ENCODE data around the gene PTCHD1.

- TF ChIP-seq CTCF (IDR thresholded peaks at IDR 0.05) = no peak
- no peak for TF ChIP-seq POLR2AphosphoS5 (IDR thresholded peaks at IDR 0.05; ENCODE audit: insufficient read depth in 1 of 2, low read depth in 1 of 2)
- TF ChIP-seq POLR2A (IDR thresholded peaks at IDR 0.05) = no peak
Measured at GRCh38 chrX:23331701-23332100, 2.9 kb upstream of the PTCHD1 start.
